Kidney (tissue), 14 donors: ENCODE measurements around the gene CFAP251. TPM values are rescaled to one million over a fixed set of nuclear protein-coding genes. Genes with fewer than 3 reads are reported as not detected.
A peak's percentile ranks its signal among the peaks of the same experiment; 100 is the strongest.

Experiments
- DNase-seq, 5 donors: peaks; one replicate each; pipeline ENCODE4 v3.0.0-alpha.2; 2013 to 2020
- FAIRE-seq: peaks from 2 replicates; lab custom pipeline; 2012; peaks lifted over from hg19 to GRCh38; lab: Jason Lieb, UNC
- H3K27ac ChIP-seq, 2 donors: one replicate each; pipeline ENCODE4 v1.7.0; 2013; ENCODE audit warnings: low read depth in 2 of 2, low read length in 2 of 2, inconsistent platforms in 1 of 2
- H3K27me3 ChIP-seq: one replicate; pipeline ENCODE4 v1.7.1; 2013; ENCODE audit warnings: low read length, inconsistent platforms; ENCODE audit not compliant: control insufficient read depth, insufficient read depth
- H3K36me3 ChIP-seq, 3 donors: one replicate each; pipeline versions ENCODE4 v1.7.0 to v1.7.1; 2013; ENCODE audit warnings: low read length in 3 of 3, control low read depth in 1 of 3, inconsistent platforms in 1 of 3; ENCODE audit not compliant: insufficient read depth in 3 of 3, control insufficient read depth in 2 of 3
- H3K4me1 ChIP-seq, 3 donors: one replicate each; pipeline versions ENCODE4 v1.7.0 to v1.7.1; 2013; ENCODE audit warnings: low read length in 3 of 3, inconsistent platforms in 1 of 3, low read depth in 1 of 3; ENCODE audit not compliant: control insufficient read depth in 2 of 3, insufficient read depth in 2 of 3
- H3K4me3 ChIP-seq, 3 donors: one replicate each; pipeline versions ENCODE4 v1.7.0 to v1.8.1; 2013; ENCODE audit warnings: low read length in 3 of 3, control low read depth in 1 of 3, inconsistent platforms in 1 of 3
- H3K9ac ChIP-seq, 3 donors: one replicate each; pipeline versions ENCODE4 v1.7.0 to v1.7.1; 2013; ENCODE audit warnings: low read length in 3 of 3, control low read depth in 1 of 3, inconsistent platforms in 1 of 3
- H3K9me3 ChIP-seq, 3 donors: one replicate each; pipeline versions ENCODE4 v1.7.0 to v1.7.1; 2013; ENCODE audit warnings: low read length in 3 of 3, control low read depth in 1 of 3, inconsistent platforms in 1 of 3; ENCODE audit not compliant: control insufficient read depth in 2 of 3, insufficient read depth in 1 of 3
- intact Hi-C: fragments of 100-400 bp; cut with DNase I; formaldehyde crosslinking; loops from one replicate; pipeline ENCODE4 v1.11.1; 2022
- polyA plus RNA-seq: library from polyadenylated mRNA; stranded (reverse); fragments of 350-450 nt; fragmentation: Illumina TruSeq; extraction: RNeasy Lipid Tissue Mini Kit (QIAGEN cat#74804); gene quantifications from one replicate; pipeline ENCODE4 v1.2.3, GENCODE V29; 2014; ENCODE audit warnings: low read depth, low replicate concordance; ENCODE audit not compliant: insufficient read depth
- total RNA-seq: library from RNA; stranded (reverse); fragmentation: NEBNext Ultra II Directional; extraction: Animal tissue kit (Norgen Biotek cat#: 25700); gene quantifications from one replicate; pipeline ENCODE4 v1.2.1, GENCODE V29; 2021
- TF ChIP-seq, protein P1 (sequence below): IDR thresholded peaks from 3 replicates; pipeline ENCODE4 v1.5.1; 2012; ENCODE audit warnings: mild to moderate bottlenecking, moderate library complexity, borderline replicate concordance; ENCODE audit not compliant: insufficient read depth; ENCODE audit errors: extremely low read depth
- donor health status: control.
- donor health status: control.
- donor health status: control.
- donor health status: control.
- donor health status: control.
- donor health status: DM: yes; HTN: yes; CAD: no.
- donor health status: Normal renal cell carcinoma (clear cell type).

CFAP251 gene
- total and polyA plus RNA-seq, 2 donors from 2014 or later, result 2.9 to 10.8 TPM

DNA sequence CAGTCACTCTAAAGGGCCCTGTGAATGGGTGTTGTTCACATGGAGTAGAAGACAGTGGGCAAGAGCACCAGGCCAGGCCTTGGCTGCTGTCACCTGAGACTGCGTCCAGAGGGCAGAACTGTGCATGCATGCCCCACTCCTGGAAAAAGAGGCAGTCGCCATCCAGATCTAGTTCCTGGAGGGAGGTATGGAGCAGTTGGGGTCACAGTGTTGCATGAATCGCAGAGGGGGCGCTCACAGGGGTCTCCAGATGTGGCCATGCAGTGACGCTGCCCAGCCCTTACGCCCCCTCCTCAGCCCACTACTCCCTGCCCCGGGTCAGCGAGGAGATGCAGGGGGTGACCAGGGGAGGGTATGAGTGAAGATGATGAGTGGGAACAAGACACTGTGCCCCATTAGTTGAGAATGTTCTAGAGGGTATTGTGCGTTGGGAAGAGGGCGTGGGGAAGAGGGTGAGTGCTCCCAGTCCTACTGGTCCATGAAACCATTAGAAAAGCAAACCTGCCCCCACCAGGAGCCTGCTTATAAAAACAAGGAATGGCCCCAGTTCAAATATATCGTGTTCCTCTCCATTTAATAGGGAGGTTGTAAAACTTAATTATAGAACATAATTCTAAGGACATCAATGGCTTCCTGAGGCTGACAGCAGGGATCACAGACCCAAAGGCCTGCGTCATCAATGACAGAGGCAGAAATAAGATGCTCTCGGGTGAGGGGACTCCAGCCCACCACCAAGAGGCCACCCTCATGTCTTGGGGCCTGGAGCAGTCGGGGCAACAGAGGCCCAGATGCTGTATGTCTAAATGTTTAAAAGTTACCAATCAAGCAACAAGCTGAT lies 71.1 kb downstream of the CFAP251 start:
- Histone ChIP-seq H3K9me3 (no peaks in the 10 kb centered on the region), H3K27ac (no peak overlapping the region), H3K27me3 (no peaks in the 10 kb centered on the region), H3K9ac (no peak overlapping the region), H3K4me3 (no peak overlapping the region), H3K4me1 (peaks cover 0 to 2% (median 0%) of the 10 kb centered on the region in 3 donors), H3K36me3 (no peaks in the 10 kb centered on the region)
- FAIRE-seq (no peak), DNase-seq (peak in 4 of 5 donors; percentile 81 to 94 (median 86))
- intact Hi-C loops, result no loop called here
- TF ChIP-seq, protein P1, sequence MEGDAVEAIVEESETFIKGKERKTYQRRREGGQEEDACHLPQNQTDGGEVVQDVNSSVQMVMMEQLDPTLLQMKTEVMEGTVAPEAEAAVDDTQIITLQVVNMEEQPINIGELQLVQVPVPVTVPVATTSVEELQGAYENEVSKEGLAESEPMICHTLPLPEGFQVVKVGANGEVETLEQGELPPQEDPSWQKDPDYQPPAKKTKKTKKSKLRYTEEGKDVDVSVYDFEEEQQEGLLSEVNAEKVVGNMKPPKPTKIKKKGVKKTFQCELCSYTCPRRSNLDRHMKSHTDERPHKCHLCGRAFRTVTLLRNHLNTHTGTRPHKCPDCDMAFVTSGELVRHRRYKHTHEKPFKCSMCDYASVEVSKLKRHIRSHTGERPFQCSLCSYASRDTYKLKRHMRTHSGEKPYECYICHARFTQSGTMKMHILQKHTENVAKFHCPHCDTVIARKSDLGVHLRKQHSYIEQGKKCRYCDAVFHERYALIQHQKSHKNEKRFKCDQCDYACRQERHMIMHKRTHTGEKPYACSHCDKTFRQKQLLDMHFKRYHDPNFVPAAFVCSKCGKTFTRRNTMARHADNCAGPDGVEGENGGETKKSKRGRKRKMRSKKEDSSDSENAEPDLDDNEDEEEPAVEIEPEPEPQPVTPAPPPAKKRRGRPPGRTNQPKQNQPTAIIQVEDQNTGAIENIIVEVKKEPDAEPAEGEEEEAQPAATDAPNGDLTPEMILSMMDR, result no peak

DNA sequence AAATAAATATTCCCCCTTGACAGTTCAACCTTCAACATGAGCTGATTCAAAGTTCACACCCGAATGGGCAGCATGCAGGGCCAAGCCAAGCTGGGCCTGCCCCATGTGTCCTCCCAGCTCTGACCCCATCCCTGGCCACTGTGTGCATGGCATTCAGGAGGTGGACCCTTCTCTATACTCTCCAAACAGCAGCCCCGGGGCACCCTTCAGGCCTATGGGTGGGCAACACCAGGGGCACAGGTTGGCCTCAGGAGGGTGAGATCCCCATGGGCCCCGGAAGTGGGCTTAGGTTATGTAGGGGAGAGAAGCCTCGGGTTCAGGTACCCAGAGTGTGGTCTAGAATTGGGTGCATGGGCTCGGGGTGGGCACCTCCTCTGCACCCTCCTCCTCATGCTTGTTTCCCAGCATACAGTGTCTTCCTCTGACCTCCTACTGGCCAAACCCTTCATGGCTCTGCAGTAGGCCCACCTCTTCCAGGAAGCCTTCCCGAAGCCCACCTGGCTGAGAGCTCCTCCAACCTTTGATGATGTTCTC lies 71.8 kb downstream of the CFAP251 start:
- intact Hi-C loops, result no loop called here
- Histone ChIP-seq H3K27ac (no peak overlapping the region), H3K4me1 (peaks cover 0 to 2% (median 0%) of the 10 kb centered on the region in 3 donors), H3K36me3 (no peaks in the 10 kb centered on the region), H3K27me3 (no peaks in the 10 kb centered on the region), H3K4me3 (no peak overlapping the region), H3K9me3 (no peaks in the 10 kb centered on the region), H3K9ac (no peak overlapping the region)
- TF ChIP-seq, protein P1, result no peak
- DNase-seq (peak in 1 of 5 donors; percentile 63), FAIRE-seq (no peak)

DNA sequence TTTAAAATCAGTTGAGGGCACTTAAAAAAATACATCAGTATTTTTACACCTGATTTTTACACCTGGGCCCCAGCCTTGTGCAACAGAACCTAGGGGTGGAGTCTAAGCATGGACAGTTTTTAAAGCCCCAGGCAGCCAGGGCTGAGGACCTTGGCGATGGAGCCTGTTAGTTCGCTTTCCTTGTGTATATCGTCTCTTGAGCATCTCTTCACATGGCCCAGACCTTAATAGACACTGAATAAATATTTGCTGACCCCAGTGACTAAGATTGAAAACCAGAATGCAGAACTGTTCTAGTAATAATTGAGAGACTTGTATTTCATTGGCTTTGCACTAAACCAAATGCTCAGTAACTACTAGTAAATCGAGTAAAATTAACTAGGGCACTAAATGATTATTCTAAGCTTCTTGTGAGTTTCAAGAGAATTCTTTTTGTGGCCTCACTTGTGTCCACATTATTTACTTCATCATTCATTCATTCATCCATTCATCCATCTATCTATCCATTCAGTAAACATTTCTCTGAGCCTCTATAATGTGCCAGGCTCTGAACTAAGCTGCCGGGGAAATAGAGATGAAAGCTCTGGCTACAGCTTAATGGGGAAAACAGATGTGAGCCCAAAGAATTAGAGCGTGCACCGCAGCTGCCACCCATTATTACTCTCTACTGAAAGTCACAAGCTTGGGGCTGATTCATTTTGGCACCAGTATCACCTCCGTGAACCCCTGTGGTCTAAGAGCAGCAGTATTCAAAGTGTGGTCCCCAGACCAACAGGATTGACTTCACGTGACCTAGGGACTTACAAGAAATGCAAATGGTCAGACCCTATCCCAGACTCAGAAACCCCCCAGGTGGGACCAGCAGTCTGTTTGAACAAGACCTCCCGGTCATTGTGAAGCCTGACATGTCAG lies 72.6 kb downstream of the CFAP251 start:
- DNase-seq (no peak), FAIRE-seq (no peak)
- Histone ChIP-seq H3K27ac (no peak overlapping the region), H3K9ac (no peak overlapping the region), H3K4me1 (peaks cover 0 to 2% (median 0%) of the 10 kb centered on the region in 3 donors), H3K4me3 (no peak overlapping the region), H3K9me3 (no peaks in the 10 kb centered on the region), H3K36me3 (no peaks in the 10 kb centered on the region), H3K27me3 (no peaks in the 10 kb centered on the region)
- intact Hi-C loops, result no loop called here
- TF ChIP-seq, protein P1, result no peak
